Peyer's patch (tissue), 4 donors: ENCODE measurements around the gene CFAP300. TPM values are rescaled to one million over a fixed set of nuclear protein-coding genes. Genes with fewer than 3 reads are reported as not detected.
A peak's percentile ranks its signal among the peaks of the same experiment; 100 is the strongest.

Experiments used
- DNase-seq, 3 donors: peaks; one replicate each; pipeline ENCODE4 v3.0.0-alpha.2; 2017 to 2019
- H3K27ac ChIP-seq, 4 donors: fragments of 200-600 bp; sonication (generic); one replicate each; pipeline ENCODE4 v1.5.1; 2016 to 2019
- H3K27me3 ChIP-seq, 2 donors: fragments of 200-600 bp; sonication (generic); one replicate each; pipeline ENCODE4 v1.5.1; 2019
- H3K36me3 ChIP-seq, 3 donors: fragments of 200-600 bp; sonication (generic); one replicate each; pipeline ENCODE4 v1.5.1; 2016 to 2019
- H3K4me1 ChIP-seq, 4 donors: fragments of 200-600 bp; sonication (generic); one replicate each; pipeline ENCODE4 v1.5.1; 2016 to 2019
- H3K4me3 ChIP-seq, 4 donors: fragments of 200-600 bp; sonication (generic); 1 replicate in 3 of 4; 2 replicates in 1 of 4; pipeline ENCODE4 v1.5.1; 2016 to 2019; ENCODE audit warnings: mild to moderate bottlenecking in 1 of 4
- H3K9me3 ChIP-seq, 4 donors: fragments of 200-600 bp; sonication (generic); one replicate each; pipeline ENCODE4 v1.5.1; 2016 to 2019; ENCODE audit warnings: mild to moderate bottlenecking in 1 of 4
- POLR2A ChIP-seq, 2 donors: fragments of 450-650 bp; IDR thresholded peaks; one replicate each; pipeline ENCODE4 v1.5.1; 2017; ENCODE audit warnings: antibody characterized with exemption in 2 of 2, mild to moderate bottlenecking in 2 of 2, moderate library complexity in 2 of 2
- total RNA-seq, 4 donors: library from RNA; depleted of rRNA; stranded (reverse); fragments of >200 nt; gene quantifications; one replicate each; pipeline ENCODE4 v1.1.0, GENCODE V29; 2016
- TF ChIP-seq, protein P1 (sequence below), 6 experiments: fragments of 450-650 bp in 4 of 6; fragments of 200-600 bp in 2 of 6; sonication (generic) in 1 of 6; IDR thresholded peaks; one replicate each; pipeline ENCODE4 v1.5.1; 2017 to 2019; ENCODE audit warnings: antibody characterized with exemption in 6 of 6, mild to moderate bottlenecking in 3 of 6, moderate library complexity in 1 of 6

Gene CFAP300
- total RNA-seq, 4 donors from 2014 or later, result 0.54 TPM; not detected in 3

DNA sequence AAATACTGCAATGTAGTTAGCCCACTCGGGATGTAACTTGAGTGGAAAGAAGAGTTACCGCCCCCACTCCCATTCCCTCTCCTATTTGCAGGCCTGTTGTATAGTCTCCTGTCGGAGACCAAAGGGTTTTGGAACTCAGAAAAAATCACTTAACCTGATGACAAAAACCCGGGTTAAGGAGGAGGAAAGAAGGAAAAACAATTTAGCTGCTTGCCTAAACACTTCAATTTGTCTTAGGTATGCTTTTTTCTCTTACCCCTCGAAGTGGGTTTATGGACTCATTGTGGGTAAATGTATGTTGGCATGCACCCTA is 65.2 kb downstream of the CFAP300 start:
- H3K27ac ChIP-seq, result peak overlapping the region; percentile 78 to 98 (median 93)
- peaks cover 0 to 34% (median 5%) of the 10 kb centered on the region in 4 donors for H3K4me1 ChIP-seq
- H3K36me3 ChIP-seq, result no peaks in the 10 kb centered on the region
- H3K4me3 ChIP-seq, result peak overlapping the region in 3 of 4 donors; percentile 16 to 97 (median 89)
- H3K9me3 ChIP-seq, result no peaks in the 10 kb centered on the region
- no peaks in the 10 kb centered on the region for H3K27me3 ChIP-seq
- TF ChIP-seq, protein P1, sequence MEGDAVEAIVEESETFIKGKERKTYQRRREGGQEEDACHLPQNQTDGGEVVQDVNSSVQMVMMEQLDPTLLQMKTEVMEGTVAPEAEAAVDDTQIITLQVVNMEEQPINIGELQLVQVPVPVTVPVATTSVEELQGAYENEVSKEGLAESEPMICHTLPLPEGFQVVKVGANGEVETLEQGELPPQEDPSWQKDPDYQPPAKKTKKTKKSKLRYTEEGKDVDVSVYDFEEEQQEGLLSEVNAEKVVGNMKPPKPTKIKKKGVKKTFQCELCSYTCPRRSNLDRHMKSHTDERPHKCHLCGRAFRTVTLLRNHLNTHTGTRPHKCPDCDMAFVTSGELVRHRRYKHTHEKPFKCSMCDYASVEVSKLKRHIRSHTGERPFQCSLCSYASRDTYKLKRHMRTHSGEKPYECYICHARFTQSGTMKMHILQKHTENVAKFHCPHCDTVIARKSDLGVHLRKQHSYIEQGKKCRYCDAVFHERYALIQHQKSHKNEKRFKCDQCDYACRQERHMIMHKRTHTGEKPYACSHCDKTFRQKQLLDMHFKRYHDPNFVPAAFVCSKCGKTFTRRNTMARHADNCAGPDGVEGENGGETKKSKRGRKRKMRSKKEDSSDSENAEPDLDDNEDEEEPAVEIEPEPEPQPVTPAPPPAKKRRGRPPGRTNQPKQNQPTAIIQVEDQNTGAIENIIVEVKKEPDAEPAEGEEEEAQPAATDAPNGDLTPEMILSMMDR (IDR thresholded peaks at IDR 0.05), result no peak
- TF ChIP-seq POLR2A (IDR thresholded peaks at IDR 0.05), result no peak
- DNase-seq, result no peak

DNA sequence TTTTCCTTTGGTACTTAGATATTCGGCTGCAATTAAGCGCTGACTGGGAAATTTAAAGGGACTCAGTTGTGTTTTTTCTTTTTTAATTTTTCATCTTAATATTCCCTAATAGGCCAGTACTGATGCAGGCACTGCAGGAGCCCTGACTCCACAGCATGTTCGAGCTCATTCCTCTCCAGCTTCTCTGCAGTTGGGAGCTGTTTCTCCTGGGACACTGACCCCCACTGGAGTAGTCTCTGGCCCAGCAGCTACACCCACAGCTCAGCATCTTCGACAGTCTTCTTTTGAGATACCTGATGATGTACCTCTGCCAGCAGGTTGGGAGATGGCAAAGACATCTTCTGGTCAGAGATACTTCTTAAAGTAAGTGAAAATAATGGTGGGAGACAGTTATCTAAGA is 66.8 kb downstream of the CFAP300 start:
- no peaks in the 10 kb centered on the region for H3K9me3 ChIP-seq
- no peaks in the 10 kb centered on the region for H3K36me3 ChIP-seq
- no peak for TF ChIP-seq POLR2A (IDR thresholded peaks at IDR 0.05)
- TF ChIP-seq, protein P1 (IDR thresholded peaks at IDR 0.05), result no peak
- DNase-seq, result no peak
- no peak overlapping the region for H3K27ac ChIP-seq
- H3K4me1 ChIP-seq, result peaks cover 0 to 42% (median 5%) of the 10 kb centered on the region in 4 donors
- H3K27me3 ChIP-seq, result no peaks in the 10 kb centered on the region
- H3K4me3 ChIP-seq, result no peak overlapping the region

DNA sequence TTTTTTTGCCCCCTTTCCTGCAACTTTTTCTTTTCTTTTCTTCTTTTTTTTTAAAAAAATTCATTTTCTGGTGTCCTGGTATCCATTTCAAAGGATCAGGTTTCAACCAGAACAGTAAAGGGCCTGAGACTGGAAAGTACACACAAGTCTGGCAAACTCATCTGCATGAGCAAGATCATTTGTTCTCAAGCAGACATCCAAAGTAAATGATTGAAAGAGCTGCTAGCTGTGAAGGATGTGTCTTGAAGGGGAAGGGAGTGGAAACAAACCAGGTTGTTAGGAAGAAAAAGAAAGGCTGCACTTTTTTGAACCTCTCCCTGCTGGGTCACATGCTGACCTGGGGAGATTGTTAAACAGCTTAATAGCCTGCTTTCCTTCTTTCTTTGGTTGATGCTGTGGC is 68.3 kb downstream of the CFAP300 start:
- Histone ChIP-seq H3K9me3 (no peaks in the 10 kb centered on the region), H3K27ac (peak overlapping the region in 1 of 4 donors; percentile 23), H3K4me3 (no peak overlapping the region), H3K27me3 (no peaks in the 10 kb centered on the region), H3K36me3 (no peaks in the 10 kb centered on the region), H3K4me1 (peaks cover 0 to 43% (median 2%) of the 10 kb centered on the region in 4 donors)
- TF ChIP-seq, protein P1 (IDR thresholded peaks at IDR 0.05), result no peak
- TF ChIP-seq POLR2A (IDR thresholded peaks at IDR 0.05), result no peak
- no peak for DNase-seq

DNA sequence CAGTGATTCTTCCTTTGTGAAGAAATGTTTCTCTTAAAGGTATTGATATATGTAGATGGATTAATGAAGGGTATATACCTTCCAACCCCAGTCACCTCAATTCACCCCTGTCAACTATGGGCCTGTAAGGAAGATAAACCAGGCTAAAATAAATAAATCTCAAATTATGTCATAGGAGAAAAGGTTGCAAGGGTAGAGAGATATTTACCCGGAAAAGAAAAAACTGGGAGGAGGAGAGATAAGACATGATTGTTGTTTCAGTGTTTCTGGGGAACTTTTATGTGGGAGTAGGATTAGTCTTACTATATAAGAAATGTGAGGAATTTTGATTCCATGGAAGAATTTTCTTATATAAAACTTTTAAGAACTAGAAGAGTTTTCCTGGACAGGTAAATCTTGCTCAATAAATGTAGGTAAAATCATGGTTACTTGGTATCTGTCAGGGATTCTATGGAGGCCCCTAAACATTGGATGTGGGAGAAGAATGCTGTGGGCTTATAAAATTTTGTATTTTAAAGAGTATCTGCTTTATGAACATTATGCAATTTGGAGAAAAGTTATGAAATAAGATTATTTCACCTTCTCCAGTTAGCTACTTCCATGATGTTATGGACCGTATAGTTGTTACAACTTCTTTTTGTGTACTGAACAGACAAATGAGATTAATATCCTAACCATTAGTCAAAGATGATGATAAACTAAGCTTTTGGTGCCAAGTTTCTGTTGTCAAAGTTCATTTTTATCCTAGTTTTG is 69.4 kb downstream of the CFAP300 start:
- Histone ChIP-seq H3K9me3 (no peaks in the 10 kb centered on the region), H3K4me3 (no peak overlapping the region)
- no peak for DNase-seq

DNA sequence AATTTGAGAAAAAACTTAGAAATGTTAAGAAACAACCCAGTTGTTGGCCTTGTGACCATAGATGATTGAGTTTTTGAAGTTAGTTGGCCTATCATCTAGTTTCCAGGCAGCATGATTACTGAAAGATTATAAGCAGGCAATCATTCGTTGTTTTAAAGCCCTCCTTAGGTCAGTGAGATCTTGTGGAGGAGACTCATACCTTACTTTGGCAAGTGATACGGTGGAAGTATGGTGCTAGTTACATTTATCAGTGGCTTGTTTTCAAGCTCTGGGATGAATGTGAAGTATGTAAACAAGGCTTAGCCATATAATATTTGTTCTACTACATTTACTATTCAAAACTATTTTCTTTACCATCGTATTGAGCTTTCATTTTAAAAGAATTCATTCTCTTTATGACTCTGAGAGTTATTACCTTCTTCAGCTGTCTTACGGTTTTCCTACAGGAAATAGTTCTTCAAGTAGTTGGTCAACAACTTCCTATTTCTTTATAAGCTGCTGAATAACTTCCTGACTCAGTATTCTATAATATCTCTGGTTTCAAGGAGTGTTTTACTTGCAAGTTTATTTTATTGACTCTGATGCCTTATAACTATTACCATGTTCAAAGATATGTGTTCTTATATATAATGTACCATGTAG is 70.4 kb downstream of the CFAP300 start:
- no peak for DNase-seq
- no peaks in the 10 kb centered on the region for H3K36me3 ChIP-seq
- no peak overlapping the region for H3K4me3 ChIP-seq
- no peaks in the 10 kb centered on the region for H3K27me3 ChIP-seq
- peaks cover 0 to 43% (median 0%) of the 10 kb centered on the region in 4 donors for H3K4me1 ChIP-seq
- H3K27ac ChIP-seq, result no peak overlapping the region
- H3K9me3 ChIP-seq, result no peaks in the 10 kb centered on the region
- TF ChIP-seq POLR2A (IDR thresholded peaks at IDR 0.05), result no peak
- TF ChIP-seq, protein P1 (IDR thresholded peaks at IDR 0.05), result no peak

More for the DNA sequence above, 69.4 kb downstream of the CFAP300 start:
- no peak overlapping the region for H3K27ac ChIP-seq
- H3K36me3 ChIP-seq, result no peaks in the 10 kb centered on the region
- no peaks in the 10 kb centered on the region for H3K27me3 ChIP-seq
- TF ChIP-seq, protein P1 (IDR thresholded peaks at IDR 0.05), result no peak
- no peak for TF ChIP-seq POLR2A (IDR thresholded peaks at IDR 0.05)
- peaks cover 0 to 43% (median 0%) of the 10 kb centered on the region in 4 donors for H3K4me1 ChIP-seq
